OCI-LY3 (cell line): ENCODE measurements around the gene CASZ1.

ENCODE experiments used
- CTCF ChIP-seq: fragments of 200-600, 300-600 bp; sonication (generic); IDR thresholded peaks from 2 replicates; pipeline ENCODE4 v1.5.1; 2014; ENCODE audit warnings: antibody characterized with exemption, low read length, low read depth
- EZH2phosphoT487 ChIP-seq: fragments of 200-600 bp; shearing (Covaris generic); IDR thresholded peaks from 2 replicates; pipeline ENCODE4 v1.6.1; 2018; ENCODE audit warnings: antibody characterized with exemption, mixed run types, low read depth

- no peak for TF ChIP-seq CTCF
- TF ChIP-seq EZH2phosphoT487, result no peak
These were observed 3.3 kb upstream of the CASZ1 start for GRCh38 chr1:10799726-10800125.
